A549 (cell line): ENCODE measurements around the gene NIPBL. TPM values are rescaled to one million over a fixed set of nuclear protein-coding genes. Genes with fewer than 3 reads are reported as not detected.

ENCODE experiments used
- ATAC-seq, 2 experiments: fragments of 200-7000 bp in 1 of 2; fragments of >200 bp in 1 of 2; cut with Nextera tagmentation in 1 of 2; cut with Tn5 transposase in 1 of 2; 3 replicates each; pipeline versions ENCODE4 v1.8.0 to v1.9.1; 2018 to 2020; ENCODE audit warnings: mild to moderate bottlenecking in 1 of 2, moderate library complexity in 1 of 2
- CTCF ChIA-PET: fragments of 300-600 bp; sonication (Branson Sonifier 250); formaldehyde crosslinking; extraction: SDS; loops from one replicate; lab custom pipeline; 2021; ENCODE audit warnings: antibody characterized with exemption, inconsistent platforms; lab: Yijun Ruan, JAX
- POLR2A ChIA-PET: fragments of 350-600 bp; formaldehyde crosslinking; extraction: SDS; loops from one replicate; lab custom pipeline; 2021; ENCODE audit warnings: antibody characterized with exemption, inconsistent platforms; lab: Yijun Ruan, JAX
- DNase-seq, 2 experiments: peaks; one replicate each; pipeline versions ENCODE4 v3.0.0 to v3.0.0-alpha.2; 2011 to 2016; ENCODE audit warnings: low read depth in 1 of 2, low spot score in 1 of 2
- FAIRE-seq: peaks from 2 replicates; lab custom pipeline; 2011; peaks lifted over from hg19 to GRCh38; lab: Jason Lieb, UNC
- H3K27ac ChIP-seq, 2 experiments: fragments of >200 bp; sonication (Bioruptor Twin); formaldehyde crosslinking; 3 replicates each; pipeline ENCODE4 v1.5.1; 2016 to 2017
- H3K4me1 ChIP-seq: fragments of >200 bp; sonication (Bioruptor Twin); formaldehyde crosslinking; 3 replicates; pipeline ENCODE4 v1.6.1; 2016
- H3K4me2 ChIP-seq: fragments of >200 bp; sonication (Bioruptor Twin); formaldehyde crosslinking; 3 replicates; pipeline ENCODE4 v1.6.1; 2016
- H3K4me3 ChIP-seq: fragments of >200 bp; sonication (Bioruptor Twin); formaldehyde crosslinking; 3 replicates; pipeline ENCODE4 v1.5.1; 2016
- H3K9me3 ChIP-seq: fragments of >200 bp; sonication (Bioruptor Twin); formaldehyde crosslinking; 3 replicates; pipeline ENCODE4 v1.6.1; 2016
- ATOH8 ChIP-seq: fragments of 250-450 bp; sonication (Bioruptor Pico); IDR thresholded peaks from 2 replicates; pipeline ENCODE4 v1.5.0; 2020; ENCODE audit warnings: low read depth, mild to moderate bottlenecking, moderate library complexity
- CEBPB ChIP-seq, 2 experiments: fragments of >200 bp in 1 of 2; sonication (Bioruptor Twin) in 1 of 2; formaldehyde crosslinking in 1 of 2; IDR thresholded peaks; 2 replicates each; pipeline ENCODE4 v1.6.1; 2012 to 2016
- EHF ChIP-seq: fragments of 250-450 bp; sonication (Bioruptor Pico); IDR thresholded peaks from 2 replicates; pipeline ENCODE4 v1.5.0; 2020; ENCODE audit warnings: mild to moderate bottlenecking
- ESRRA ChIP-seq: fragments of 150-350 bp; IDR thresholded peaks from 2 replicates; pipeline ENCODE4 v1.6.1; 2014; ENCODE audit warnings: mild to moderate bottlenecking, low read length, borderline replicate concordance
- FOSB ChIP-seq: fragments of 250-450 bp; sonication (Bioruptor Pico); IDR thresholded peaks from 2 replicates; pipeline ENCODE4 v1.5.0; 2020; ENCODE audit warnings: mild to moderate bottlenecking, moderate library complexity
- GATA3 ChIP-seq: IDR thresholded peaks from 2 replicates; pipeline ENCODE4 v1.6.1; 2012; ENCODE audit warnings: borderline replicate concordance
- KDM1A ChIP-seq: fragments of 200-600 bp; sonication (generic); IDR thresholded peaks from 2 replicates; pipeline ENCODE4 v1.6.1; 2016; ENCODE audit warnings: low read depth, mild to moderate bottlenecking
- KDM5A ChIP-seq: fragments of 200-600 bp; sonication (generic); IDR thresholded peaks from 2 replicates; pipeline ENCODE4 v1.6.1; 2016; ENCODE audit warnings: antibody characterized with exemption, mild to moderate bottlenecking
- MAFK ChIP-seq: fragments of 450-650 bp; IDR thresholded peaks from 2 replicates; pipeline ENCODE4 v1.6.1; 2014; ENCODE audit not compliant: partially characterized antibody
- NPAS2 ChIP-seq: fragments of 250-450 bp; sonication (Bioruptor Pico); IDR thresholded peaks from 2 replicates; pipeline ENCODE4 v1.8.0; 2022; ENCODE audit warnings: mild to moderate bottlenecking, moderate library complexity, borderline replicate concordance
- NR3C1 ChIP-seq: fragments of >200 bp; sonication (Bioruptor Twin); formaldehyde crosslinking; IDR thresholded peaks from 3 replicates; pipeline ENCODE4 v1.6.1; 2017
- RARB ChIP-seq: fragments of 250-450 bp; sonication (Bioruptor Pico); IDR thresholded peaks from 2 replicates; pipeline ENCODE4 v1.8.0; 2021; ENCODE audit warnings: mild to moderate bottlenecking, moderate library complexity
- RCOR1 ChIP-seq: fragments of 150-350 bp; IDR thresholded peaks from 2 replicates; pipeline ENCODE4 v1.6.1; 2014; ENCODE audit warnings: antibody characterized with exemption, low read length, low read depth
- REST ChIP-seq: fragments of 200-600 bp; sonication (generic); IDR thresholded peaks from 2 replicates; pipeline ENCODE4 v1.6.1; 2016; ENCODE audit warnings: antibody characterized with exemption, mild to moderate bottlenecking, moderate library complexity
- RFX5 ChIP-seq: fragments of 450-650 bp; IDR thresholded peaks from 2 replicates; pipeline ENCODE4 v1.7.1; 2014; ENCODE audit warnings: antibody characterized with exemption, mild to moderate bottlenecking, moderate library complexity
- RNF2 ChIP-seq: fragments of 200-600 bp; sonication (generic); IDR thresholded peaks from 2 replicates; pipeline ENCODE4 v1.6.1; 2016; ENCODE audit warnings: low read depth, mild to moderate bottlenecking, antibody characterized with exemption, moderate library complexity, borderline replicate concordance
- SREBF2 ChIP-seq: fragments of 450-650 bp; IDR thresholded peaks from 2 replicates; pipeline ENCODE4 v1.6.1; 2014; ENCODE audit warnings: mild to moderate bottlenecking, moderate library complexity
- TFCP2L1 ChIP-seq: fragments of 250-450 bp; sonication (Bioruptor Pico); IDR thresholded peaks from 2 replicates; pipeline ENCODE4 v1.5.0; 2021; ENCODE audit warnings: mild to moderate bottlenecking
- USF2 ChIP-seq: fragments of 450-650 bp; IDR thresholded peaks from 2 replicates; pipeline ENCODE4 v1.6.1; 2014; ENCODE audit warnings: antibody characterized with exemption
- ZC3H11A ChIP-seq: fragments of 450-650 bp; IDR thresholded peaks from 2 replicates; pipeline ENCODE4 v1.6.1; 2014; ENCODE audit warnings: antibody characterized with exemption, mild to moderate bottlenecking
- WGBS: methylation state at CpG from one replicate; pipeline ENCODE4 v1.1.6; 2017; ENCODE audit errors: missing lambda C conversion rate; 5-methylcytosine and 5-hydroxymethylcytosine counted together
- polyA plus RNA-seq, 4 experiments: library from polyadenylated mRNA; depleted of rRNA in 3 of 4; stranded (reverse); fragments of >200 nt; fragmentation: RNase III in 1 of 4; extraction: RNeasy Plus Mini Kit Qiagen cat#74134 plus additional on column Dnase treatment in 1 of 4; gene quantifications; 2 replicates in 3 of 4; 3 replicates in 1 of 4; pipeline ENCODE4 v1.2.3, GENCODE V29; 2011 to 2017

The NIPBL gene
- polyA plus RNA-seq, 2 of the 4 experiments (the other 2 are of a cell fraction): 12.4 to 33.4 TPM

GRCh38 chr5:36998578-36998977, 122.0 kb downstream of the NIPBL start:
- TF ChIP-seq GATA3 (no peak), NPAS2 (CRISPR knock-in tag) (no peak), SREBF2 (no peak), REST (no peak), EHF (CRISPR knock-in tag) (no peak), KDM5A (no peak), RARB (no peak), NR3C1 (no peak), KDM1A (no peak)
- ATAC-seq (no peak), FAIRE-seq (no peak), DNase-seq (no peak)
- Histone ChIP-seq H3K9me3 (no peaks in the 10 kb centered on the region), H3K27ac (no peak overlapping the region), H3K4me3 (no peak overlapping the region), H3K4me1 (peaks cover 7% of the 10 kb centered on the region; the same call in 2 of the 3 replicates), H3K4me2 (no peak overlapping the region)
- CTCF ChIA-PET: interaction anchor here (0.6 kb wide), 1 partner anchor 26 kb away, joined by 3 read pairs; no protein-coding TSS in a partner anchor
- POLR2A ChIA-PET: no interaction called here
- WGBS: 96% methylated on average over 1 of the region's 1 CpG

GRCh38 chr5:37002176-37002751, 125.7 kb downstream of the NIPBL start:
- DNase-seq (peak in 1 of 2 experiments; percentile 6), ATAC-seq (peak; percentile 54 to 66; a peak in 3 of 6 replicates)
- WGBS: 64% methylated on average over 1 of the region's 1 CpG
- no peak overlapping the region for H3K4me2 ChIP-seq
- POLR2A ChIA-PET: no interaction called here
- no peak overlapping the region for H3K4me3 ChIP-seq
- no peak overlapping the region for H3K27ac ChIP-seq
- CTCF ChIA-PET: no interaction called here
- no peaks in the 10 kb centered on the region for H3K9me3 ChIP-seq
- TF ChIP-seq RFX5 (no peak), CEBPB (IDR thresholded peaks at IDR 0.05) (no peak), NR3C1 (no peak), RNF2 (no peak), ZC3H11A (no peak), ESRRA (no peak), FOSB (CRISPR knock-in tag) (no peak), ATOH8 (CRISPR knock-in tag) (no peak), TFCP2L1 (no peak), RCOR1 (no peak), USF2 (no peak), MAFK (no peak)
- TF ChIP-seq, all 56 proteins: peak for 0
- peaks cover 7% of the 10 kb centered on the region; the same call in 2 of the 3 replicates for H3K4me1 ChIP-seq
- no peak for FAIRE-seq
